PC-9 (cell line): ENCODE data around the gene FAM216B. TPM values are rescaled to one million over a fixed set of nuclear protein-coding genes. Genes with fewer than 3 reads are reported as not detected.

Experiments
- BruUV-seq: library from RNA; stranded (reverse); fragments of 400-500 nt; replicated peaks from 2 replicates; lab custom pipeline; 2021; lab: Mats Ljungman, UMichigan
- CTCF ChIA-PET: fragments of 300-600 bp; sonication (Branson Sonifier 250); formaldehyde crosslinking; loops from one replicate; lab custom pipeline; 2022; ENCODE audit warnings: antibody characterized with exemption; lab: Charles Lee
- POLR2A ChIA-PET: fragments of 300-600 bp; sonication (Branson Sonifier 250); formaldehyde crosslinking; loops from one replicate; lab custom pipeline; 2022; ENCODE audit warnings: antibody characterized with exemption; ENCODE audit not compliant: unreplicated experiment; lab: Charles Lee
- DNase-seq, 2 experiments: peaks; one replicate each; pipeline versions ENCODE4 v3.0.0 to v3.0.0-alpha.2; 2015 to 2022; ENCODE audit warnings: mixed read lengths in 1 of 2
- H2AFZ ChIP-seq: fragments of 200-600 bp; sonication (generic); 2 replicates; pipeline ENCODE4 v1.8.1; 2017; ENCODE audit warnings: antibody characterized with exemption
- H3F3A ChIP-seq: fragments of 200-600 bp; sonication (generic); 2 replicates; pipeline ENCODE4 v1.8.1; 2017; ENCODE audit warnings: antibody characterized with exemption, mild to moderate bottlenecking, low read depth; ENCODE audit not compliant: insufficient read depth
- H3K27ac ChIP-seq: fragments of 200-600 bp; sonication (generic); 2 replicates; pipeline ENCODE4 v1.6.1; 2016; ENCODE audit warnings: mixed run types
- H3K27me3 ChIP-seq: fragments of 200-600 bp; sonication (generic); 2 replicates; pipeline ENCODE4 v1.6.1; 2016; ENCODE audit warnings: low read depth, mixed run types; ENCODE audit not compliant: insufficient read depth
- H3K36me3 ChIP-seq: fragments of 200-600 bp; sonication (generic); 2 replicates; pipeline ENCODE4 v1.6.1; 2016; ENCODE audit warnings: low read depth, mixed run types
- H3K4me1 ChIP-seq: fragments of 200-600 bp; sonication (generic); replicated peaks from 2 replicates; pipeline ENCODE4 v1.6.1; 2016; ENCODE audit warnings: mixed run types; ENCODE audit not compliant: insufficient read depth
- H3K4me2 ChIP-seq: fragments of 200-600 bp; sonication (generic); 2 replicates; pipeline ENCODE4 v1.6.1; 2017; ENCODE audit warnings: mixed run types
- H3K4me3 ChIP-seq: fragments of 200-600 bp; sonication (generic); 2 replicates; pipeline ENCODE4 v1.6.1; 2016; ENCODE audit warnings: mixed run types
- H3K79me2 ChIP-seq: fragments of 200-600 bp; sonication (generic); 2 replicates; pipeline ENCODE4 v1.6.1; 2017; ENCODE audit warnings: low read depth, mixed run types
- H3K9me2 ChIP-seq: fragments of 200-600 bp; sonication (generic); 2 replicates; pipeline ENCODE4 v1.8.1; 2017; ENCODE audit warnings: mild to moderate bottlenecking; ENCODE audit not compliant: insufficient read depth
- H3K9me3 ChIP-seq: fragments of 200-600 bp; sonication (generic); 2 replicates; pipeline ENCODE4 v1.8.1; 2016; ENCODE audit warnings: low read depth; ENCODE audit not compliant: insufficient read depth
- H4K20me1 ChIP-seq: fragments of 200-600 bp; sonication (generic); 2 replicates; pipeline ENCODE4 v1.8.1; 2017; ENCODE audit not compliant: insufficient read depth
- CTCF ChIP-seq: fragments of 200-600 bp; sonication (generic); conservative IDR thresholded peaks from 2 replicates; pipeline ENCODE4 v1.6.1; 2017; ENCODE audit warnings: mixed run types, antibody characterized with exemption, mild to moderate bottlenecking, moderate library complexity
- EZH2 ChIP-seq: fragments of 200-600 bp; sonication (generic); IDR thresholded peaks from 2 replicates; pipeline ENCODE4 v1.8.0; 2017; ENCODE audit warnings: antibody characterized with exemption, low read depth
- intact Hi-C: fragments of 100-400 bp; cut with micrococcal nuclease; formaldehyde crosslinking; loops from one replicate; pipeline ENCODE4 v1.10.0; 2022; ENCODE audit not compliant: unreplicated experiment
- total RNA-seq: library from RNA; stranded (reverse); gene quantifications from 2 replicates; pipeline ENCODE4 v1.2.3, GENCODE V29; 2021

Gene FAM216B
- total RNA-seq, 1 experiment from 2014 or later, result not detected

DNA sequence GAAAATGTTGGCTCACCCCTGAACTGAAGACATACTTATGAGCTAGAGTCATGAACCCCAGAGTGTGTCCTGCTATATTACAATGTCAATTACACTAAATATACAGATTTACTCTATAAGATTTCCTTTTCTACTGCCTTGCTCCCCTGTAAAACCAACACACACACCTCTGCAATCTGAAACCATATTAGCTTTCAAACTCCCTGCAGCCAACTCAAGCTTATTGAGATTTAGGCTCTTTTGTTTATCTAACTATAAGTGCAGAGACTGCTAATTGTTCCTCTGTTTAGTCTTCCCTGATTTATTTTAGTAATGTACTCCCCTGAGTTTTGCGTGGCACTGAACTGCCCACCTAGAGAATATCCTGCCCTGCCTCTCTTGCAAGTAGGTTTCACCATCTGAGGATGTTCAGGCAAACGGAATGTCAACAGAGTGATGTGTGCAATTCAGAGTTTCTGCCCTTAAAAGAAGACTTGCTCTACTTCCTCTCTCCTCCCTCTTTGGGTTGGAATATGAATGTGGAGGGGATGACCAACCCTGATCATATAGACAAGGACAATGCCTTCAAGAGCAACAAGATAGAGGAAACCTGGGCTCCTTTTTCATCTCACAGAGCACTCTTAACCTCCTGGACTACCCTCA, 22.3 kb downstream of the FAM216B start:
- no peaks in the 10 kb centered on the region for H4K20me1 ChIP-seq
- POLR2A ChIA-PET, result no interaction called here
- TF ChIP-seq EZH2 (no peak), CTCF (no peak)
- no peak overlapping the region for H3K4me3 ChIP-seq
- no peak overlapping the region for H2AFZ ChIP-seq
- no TSS peak for BruUV-seq
- DNase-seq, result no peak
- no peak overlapping the region for H3K4me2 ChIP-seq
- intact Hi-C loops, result no loop called here
- H3K9me2 ChIP-seq, result no peaks in the 10 kb centered on the region
- H3K79me2 ChIP-seq, result no peaks in the 10 kb centered on the region
- 0 out of 2 replicates have a peak, but pooled peaks cover 5% of the 10 kb centered on the region for H3K4me1 ChIP-seq
- no peaks in the 10 kb centered on the region for H3K9me3 ChIP-seq
- no peaks in the 10 kb centered on the region for H3F3A ChIP-seq
- CTCF ChIA-PET, result no interaction called here
- H3K27ac ChIP-seq, result no peak overlapping the region
- no peaks in the 10 kb centered on the region for H3K27me3 ChIP-seq
- H3K36me3 ChIP-seq, result no peaks in the 10 kb centered on the region

GRCh38 chr13:42804244-42804874, 23.0 kb downstream of the FAM216B start:
- Histone ChIP-seq H3K79me2 (no peaks in the 10 kb centered on the region), H2AFZ (no peak overlapping the region), H3K27me3 (no peaks in the 10 kb centered on the region), H3K9me3 (no peaks in the 10 kb centered on the region), H3K27ac (no peak overlapping the region), H3F3A (no peaks in the 10 kb centered on the region), H3K36me3 (no peaks in the 10 kb centered on the region), H4K20me1 (no peaks in the 10 kb centered on the region), H3K4me2 (no peak overlapping the region), H3K4me1 (0 out of 2 replicates have a peak, but pooled peaks cover 5% of the 10 kb centered on the region), H3K9me2 (no peaks in the 10 kb centered on the region), H3K4me3 (no peak overlapping the region)
- no TSS peak for BruUV-seq
- CTCF ChIA-PET, result no interaction called here
- POLR2A ChIA-PET, result no interaction called here
- intact Hi-C loops, result no loop called here
- TF ChIP-seq CTCF (no peak), EZH2 (no peak)
- DNase-seq, result no peak

DNA sequence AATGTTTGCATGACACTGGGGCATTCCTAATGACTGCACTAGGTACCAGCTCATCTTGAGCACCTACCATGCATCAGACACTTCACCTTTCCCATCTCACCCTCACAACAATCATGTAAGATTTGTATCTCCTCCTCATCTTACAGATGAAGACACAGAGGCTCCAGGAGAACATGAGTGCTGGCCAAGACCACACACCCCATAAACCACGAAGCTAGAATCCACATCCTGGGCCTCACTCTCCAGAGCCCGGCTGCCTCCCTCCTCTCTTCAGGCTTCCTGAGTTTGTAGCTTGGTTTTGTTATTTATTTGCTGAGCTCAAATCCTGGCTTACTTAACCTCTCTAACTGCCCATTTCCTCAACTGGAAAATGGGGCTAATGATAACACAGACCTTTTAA, 25.9 kb downstream of the FAM216B start:
- no peak overlapping the region for H2AFZ ChIP-seq
- DNase-seq, result no peak
- H3K9me3 ChIP-seq, result no peaks in the 10 kb centered on the region
- no peak overlapping the region for H3K4me3 ChIP-seq
- H3K79me2 ChIP-seq, result no peaks in the 10 kb centered on the region
- no peaks in the 10 kb centered on the region for H3K9me2 ChIP-seq
- H3K4me2 ChIP-seq, result no peak overlapping the region
- H3K27ac ChIP-seq, result no peak overlapping the region
- no peaks in the 10 kb centered on the region for H3K36me3 ChIP-seq
- H3K27me3 ChIP-seq, result no peaks in the 10 kb centered on the region
- H4K20me1 ChIP-seq, result no peaks in the 10 kb centered on the region
- TF ChIP-seq EZH2 (no peak), CTCF (no peak)
- H3K4me1 ChIP-seq, result 0 out of 2 replicates have a peak, but pooled peaks cover 5% of the 10 kb centered on the region
- intact Hi-C loops, result no loop called here
- no TSS peak for BruUV-seq
- H3F3A ChIP-seq, result no peaks in the 10 kb centered on the region
- POLR2A ChIA-PET, result no interaction called here
- CTCF ChIA-PET, result no interaction called here
